HepG2 (cell line): Measurements from ENCODE around the gene ZBTB37. TPM values are rescaled to one million over a fixed set of nuclear protein-coding genes. Genes with fewer than 3 reads are reported as not detected.

Experiments used
- CSRNP1 ChIP-seq: sonication (generic); formaldehyde crosslinking; IDR thresholded peaks from 2 replicates; pipeline ENCODE4 v1.8.1; 2023; ENCODE audit warnings: mild to moderate bottlenecking, missing genetic modification reagents
- HNRNPL ChIP-seq: fragments of 200-400 bp; formaldehyde crosslinking; IDR thresholded peaks from 2 replicates; pipeline ENCODE4 v1.6.1; 2017; ENCODE audit warnings: mild to moderate bottlenecking, low read depth, low read length
- NCOR1 ChIP-seq: fragments of 200-600 bp; sonication (generic); IDR thresholded peaks from 2 replicates; pipeline ENCODE4 v1.7.0; 2017; ENCODE audit warnings: antibody characterized with exemption, low read length, borderline replicate concordance
- PRPF4 ChIP-seq: fragments of 200-400 bp; formaldehyde crosslinking; IDR thresholded peaks from 2 replicates; pipeline ENCODE4 v1.6.1; 2016; ENCODE audit warnings: low read length, low read depth; ENCODE audit not compliant: poor library complexity, severe bottlenecking
- REL ChIP-seq: sonication (generic); formaldehyde crosslinking; conservative IDR thresholded peaks from 2 replicates; pipeline ENCODE4 v1.8.0; 2022; ENCODE audit warnings: mild to moderate bottlenecking, missing genetic modification reagents, moderate library complexity
- SALL1 ChIP-seq: sonication (generic); formaldehyde crosslinking; IDR thresholded peaks from 2 replicates; pipeline ENCODE4 v1.8.0; 2022; ENCODE audit warnings: mild to moderate bottlenecking, missing genetic modification reagents
- SIN3A ChIP-seq: IDR thresholded peaks from 2 replicates; pipeline ENCODE4 v1.6.1; 2011; ENCODE audit warnings: low read depth, mild to moderate bottlenecking, control low read depth, low read length, borderline replicate concordance
- ZC3H4 ChIP-seq: sonication (generic); formaldehyde crosslinking; IDR thresholded peaks from 2 replicates; pipeline ENCODE4 v1.4.0; 2020; ENCODE audit warnings: missing genetic modification reagents, borderline replicate concordance
- ZMYM3 ChIP-seq: sonication (generic); formaldehyde crosslinking; IDR thresholded peaks from 2 replicates; pipeline ENCODE4 v1.5.1; 2020; ENCODE audit warnings: mild to moderate bottlenecking, missing genetic modification reagents
- ZNF121 ChIP-seq: sonication (generic); formaldehyde crosslinking; IDR thresholded peaks from 2 replicates; pipeline ENCODE4 v1.5.0; 2020; ENCODE audit warnings: mild to moderate bottlenecking, missing genetic modification reagents
- ZNF24 ChIP-seq: fragments of 450-650 bp; IDR thresholded peaks from 2 replicates; pipeline ENCODE4 v1.6.1; 2017; ENCODE audit warnings: antibody characterized with exemption, mild to moderate bottlenecking
- ZNF589 ChIP-seq: sonication (generic); formaldehyde crosslinking; conservative IDR thresholded peaks from 2 replicates; pipeline ENCODE4 v1.8.0; 2022; ENCODE audit warnings: mild to moderate bottlenecking, moderate library complexity, missing genetic modification reagents
- ZNF616 ChIP-seq: sonication (generic); formaldehyde crosslinking; IDR thresholded peaks from 2 replicates; pipeline ENCODE4 v1.5.0; 2020; ENCODE audit warnings: low read depth, mild to moderate bottlenecking, missing genetic modification reagents
- ZSCAN25 ChIP-seq: sonication (generic); formaldehyde crosslinking; IDR thresholded peaks from 2 replicates; pipeline ENCODE4 v1.8.0; 2022; ENCODE audit warnings: mild to moderate bottlenecking, missing genetic modification reagents
- ZSCAN30 ChIP-seq: sonication (generic); formaldehyde crosslinking; IDR thresholded peaks from 2 replicates; pipeline ENCODE4 v1.5.0; 2020; ENCODE audit warnings: mild to moderate bottlenecking, missing genetic modification reagents
- polyA plus RNA-seq, 8 experiments: library from polyadenylated mRNA; depleted of rRNA in 3 of 8; stranded (reverse) in 7 of 8; unstranded in 1 of 8; fragments of >200 nt; fragmentation: Illumina TruSeq in 4 of 8; extraction: Trizol in 4 of 8; gene quantifications; 2 replicates each; pipeline versions ENCODE4 v1.2.1 to v1.2.3, GENCODE V29; 2011 to 2016; ENCODE audit warnings: low read depth in 4 of 8, missing spikeins in 1 of 8, mixed read lengths in 1 of 8; ENCODE audit not compliant: insufficient read depth in 1 of 8
- total RNA-seq, 5 experiments: library from RNA; depleted of rRNA; stranded (reverse); fragments of >200 nt; fragmentation: Illumina TruSeq; extraction: Trizol; gene quantifications; 2 replicates each; pipeline ENCODE4 v1.2.3, GENCODE V29; 2016; ENCODE audit warnings: low read depth in 1 of 5
- TF ChIP-seq, protein P1 (sequence below): sonication (generic); formaldehyde crosslinking; IDR thresholded peaks from 2 replicates; pipeline ENCODE4 v1.4.0; 2020; ENCODE audit warnings: missing genetic modification reagents, borderline replicate concordance
- TF ChIP-seq, protein P2 (sequence below), 2 experiments: sonication (generic) in 1 of 2; formaldehyde crosslinking in 1 of 2; IDR thresholded peaks; 2 replicates each; pipeline versions ENCODE4 v1.4.0 to v1.6.1; 2016 to 2020; ENCODE audit warnings: borderline replicate concordance in 1 of 2, low read depth in 1 of 2, mild to moderate bottlenecking in 1 of 2, missing genetic modification reagents in 1 of 2

ZBTB37 gene
- total and polyA plus RNA-seq, 2 of the 13 experiments (the other 11 are each of a cell fraction or from before 2014, with no cell fraction given) = 2.6 to 7.7 TPM

DNA sequence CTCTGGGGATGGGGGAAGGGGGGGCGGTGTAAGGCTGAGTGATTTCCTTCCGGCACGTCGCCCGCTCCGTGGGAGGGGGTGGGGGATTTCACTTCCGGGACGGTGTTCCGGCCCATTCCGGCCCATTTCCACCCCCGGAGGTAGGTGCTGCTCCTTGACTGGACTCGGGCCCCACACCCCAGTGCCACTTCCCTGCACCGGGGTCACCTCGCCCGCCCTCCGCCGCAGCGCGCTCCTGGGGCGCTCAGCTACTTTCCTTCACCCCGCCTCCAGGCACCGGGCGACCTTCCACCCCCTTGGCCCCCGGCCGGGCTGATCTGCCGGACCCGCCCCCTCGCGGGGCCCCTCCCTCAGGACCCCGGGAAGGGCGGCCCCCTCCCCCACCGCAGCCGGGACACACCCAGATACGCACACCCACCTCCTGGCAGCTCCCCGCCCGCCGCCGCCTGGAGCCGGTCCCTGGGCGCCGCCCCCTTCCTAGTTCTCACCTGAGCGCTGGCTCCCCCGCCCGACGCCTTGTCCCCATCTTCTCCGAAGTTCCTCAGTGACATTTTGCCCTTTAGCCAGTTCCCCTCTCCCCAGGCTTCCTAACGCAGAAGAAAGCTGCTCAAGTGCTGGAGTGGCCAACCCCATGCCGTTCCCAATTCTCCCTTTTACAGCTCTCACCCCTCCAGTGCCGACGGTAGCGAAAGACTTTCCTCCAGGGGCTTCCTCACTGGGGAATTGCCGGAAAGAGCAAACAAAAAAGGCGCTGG is at the start of gene ZBTB37 (continued):
- TF ChIP-seq, protein P1, sequence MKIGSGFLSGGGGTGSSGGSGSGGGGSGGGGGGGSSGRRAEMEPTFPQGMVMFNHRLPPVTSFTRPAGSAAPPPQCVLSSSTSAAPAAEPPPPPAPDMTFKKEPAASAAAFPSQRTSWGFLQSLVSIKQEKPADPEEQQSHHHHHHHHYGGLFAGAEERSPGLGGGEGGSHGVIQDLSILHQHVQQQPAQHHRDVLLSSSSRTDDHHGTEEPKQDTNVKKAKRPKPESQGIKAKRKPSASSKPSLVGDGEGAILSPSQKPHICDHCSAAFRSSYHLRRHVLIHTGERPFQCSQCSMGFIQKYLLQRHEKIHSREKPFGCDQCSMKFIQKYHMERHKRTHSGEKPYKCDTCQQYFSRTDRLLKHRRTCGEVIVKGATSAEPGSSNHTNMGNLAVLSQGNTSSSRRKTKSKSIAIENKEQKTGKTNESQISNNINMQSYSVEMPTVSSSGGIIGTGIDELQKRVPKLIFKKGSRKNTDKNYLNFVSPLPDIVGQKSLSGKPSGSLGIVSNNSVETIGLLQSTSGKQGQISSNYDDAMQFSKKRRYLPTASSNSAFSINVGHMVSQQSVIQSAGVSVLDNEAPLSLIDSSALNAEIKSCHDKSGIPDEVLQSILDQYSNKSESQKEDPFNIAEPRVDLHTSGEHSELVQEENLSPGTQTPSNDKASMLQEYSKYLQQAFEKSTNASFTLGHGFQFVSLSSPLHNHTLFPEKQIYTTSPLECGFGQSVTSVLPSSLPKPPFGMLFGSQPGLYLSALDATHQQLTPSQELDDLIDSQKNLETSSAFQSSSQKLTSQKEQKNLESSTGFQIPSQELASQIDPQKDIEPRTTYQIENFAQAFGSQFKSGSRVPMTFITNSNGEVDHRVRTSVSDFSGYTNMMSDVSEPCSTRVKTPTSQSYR = peak; percentile 82
- TF ChIP-seq, protein P2, sequence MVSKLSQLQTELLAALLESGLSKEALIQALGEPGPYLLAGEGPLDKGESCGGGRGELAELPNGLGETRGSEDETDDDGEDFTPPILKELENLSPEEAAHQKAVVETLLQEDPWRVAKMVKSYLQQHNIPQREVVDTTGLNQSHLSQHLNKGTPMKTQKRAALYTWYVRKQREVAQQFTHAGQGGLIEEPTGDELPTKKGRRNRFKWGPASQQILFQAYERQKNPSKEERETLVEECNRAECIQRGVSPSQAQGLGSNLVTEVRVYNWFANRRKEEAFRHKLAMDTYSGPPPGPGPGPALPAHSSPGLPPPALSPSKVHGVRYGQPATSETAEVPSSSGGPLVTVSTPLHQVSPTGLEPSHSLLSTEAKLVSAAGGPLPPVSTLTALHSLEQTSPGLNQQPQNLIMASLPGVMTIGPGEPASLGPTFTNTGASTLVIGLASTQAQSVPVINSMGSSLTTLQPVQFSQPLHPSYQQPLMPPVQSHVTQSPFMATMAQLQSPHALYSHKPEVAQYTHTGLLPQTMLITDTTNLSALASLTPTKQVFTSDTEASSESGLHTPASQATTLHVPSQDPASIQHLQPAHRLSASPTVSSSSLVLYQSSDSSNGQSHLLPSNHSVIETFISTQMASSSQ (IDR thresholded peaks at IDR 0.05; ENCODE audit: low read depth) = no peak
- TF ChIP-seq, protein P2 (CRISPR knock-in tag; IDR thresholded peaks at IDR 0.05; ENCODE audit: borderline replicate concordance) = no peak; the same call in 1 of the 2 replicates
- TF ChIP-seq ZNF24 = no peak
- TF ChIP-seq CSRNP1 (CRISPR knock-in tag) = 0 out of 2 replicates have a peak, but pooled peaks have one; percentile 2
- no peak for TF ChIP-seq ZC3H4 (CRISPR knock-in tag)
- no peak for TF ChIP-seq PRPF4
- no peak for TF ChIP-seq ZNF616 (CRISPR knock-in tag)
- 0 out of 2 replicates have a peak, but pooled peaks have one; percentile 23 for TF ChIP-seq ZSCAN30 (CRISPR knock-in tag)
- no peak for TF ChIP-seq ZNF589 (CRISPR knock-in tag)
- TF ChIP-seq REL (CRISPR knock-in tag) = no peak
- TF ChIP-seq ZMYM3 = no peak
- TF ChIP-seq SALL1 (CRISPR knock-in tag) = no peak
- 0 out of 2 replicates have a peak, but pooled peaks have one; percentile 62 for TF ChIP-seq ZSCAN25 (CRISPR knock-in tag)
- peak; percentile 80; the same call in 1 of the 2 replicates for TF ChIP-seq SIN3A
- TF ChIP-seq NCOR1 = peak; percentile 52
- no peak for TF ChIP-seq ZNF121 (CRISPR knock-in tag)
- no peak for TF ChIP-seq HNRNPL
